Endothelial cell of umbilical vein (primary cell): ENCODE results near the gene BLOC1S3. TPM values are rescaled to one million over a fixed set of nuclear protein-coding genes. Genes with fewer than 3 reads are reported as not detected.
A peak's percentile ranks its signal among the peaks of the same experiment; 100 is the strongest.

Experiments used
- BruUV-seq: library from RNA; stranded (reverse); fragments of 400-500 nt; replicated peaks from 2 replicates; lab custom pipeline; 2021; lab: Mats Ljungman, UMichigan
- CTCF ChIA-PET: fragments of 300-600, 350-600 bp; sonication (Branson Sonifier 250); formaldehyde crosslinking; loops from one replicate; lab custom pipeline; 2021; ENCODE audit warnings: antibody characterized with exemption, inconsistent platforms; lab: Charles Lee
- POLR2A ChIA-PET: fragments of 300-600, 350-600 bp; sonication (Branson Sonifier 250); formaldehyde crosslinking; loops from one replicate; lab custom pipeline; 2021; ENCODE audit warnings: antibody characterized with exemption, inconsistent platforms; lab: Charles Lee
- DNase-seq: peaks from one replicate; pipeline ENCODE4 v3.0.0-alpha.2; 2011; ENCODE audit warnings: low read depth, low spot score
- FAIRE-seq: peaks from 2 replicates; lab custom pipeline; 2011; peaks lifted over from hg19 to GRCh38; lab: Jason Lieb, UNC
- H2AFZ ChIP-seq: 2 replicates; pipeline ENCODE4 v1.6.0; 2012; ENCODE audit warnings: low read depth, low read length, control low read depth, inconsistent platforms
- H3K27ac ChIP-seq: 2 replicates; pipeline ENCODE4 v1.5.1; 2011; ENCODE audit warnings: low read depth, mild to moderate bottlenecking, control low read depth, low read length, moderate library complexity; ENCODE audit not compliant: insufficient read depth
- H3K27me3 ChIP-seq, 2 experiments: 2 replicates each; pipeline versions ENCODE4 v1.6.0 to v1.6.1; 2011; ENCODE audit warnings: low read length in 2 of 2, mixed read lengths in 1 of 2; ENCODE audit not compliant: control insufficient read depth in 2 of 2, insufficient read depth in 2 of 2
- H3K36me3 ChIP-seq, 2 experiments: 2 replicates in 1 of 2; 3 replicates in 1 of 2; pipeline ENCODE4 v1.5.1; 2011; ENCODE audit warnings: low read length in 2 of 2, mild to moderate bottlenecking in 1 of 2, moderate library complexity in 1 of 2; ENCODE audit not compliant: control insufficient read depth in 2 of 2, insufficient read depth in 2 of 2; ENCODE audit errors: extremely low read depth in 1 of 2
- H3K4me1 ChIP-seq: 3 replicates; pipeline ENCODE4 v1.5.1; 2011; ENCODE audit warnings: mild to moderate bottlenecking, low read length; ENCODE audit not compliant: control insufficient read depth, insufficient read depth; ENCODE audit errors: extremely low read depth
- H3K4me2 ChIP-seq: 2 replicates; pipeline ENCODE4 v1.6.1; 2011; ENCODE audit warnings: low read length, control low read depth, mixed read lengths; ENCODE audit not compliant: insufficient read depth
- H3K4me3 ChIP-seq, 3 experiments: fragments of 200-600 bp in 1 of 3; sonication (generic), shearing (Covaris generic) in 1 of 3; replicated peaks in 1 of 3; 2 replicates each; pipeline ENCODE4 v1.5.1; 2011 to 2016; ENCODE audit warnings: control low read depth in 3 of 3, low read length in 3 of 3, mild to moderate bottlenecking in 2 of 3, inconsistent platforms in 1 of 3, low read depth in 1 of 3, moderate library complexity in 1 of 3; ENCODE audit not compliant: insufficient read depth in 1 of 3
- H3K79me2 ChIP-seq: 2 replicates; pipeline ENCODE4 v1.6.0; 2012; ENCODE audit warnings: low read length, inconsistent platforms; ENCODE audit not compliant: control insufficient read depth, insufficient read depth
- H3K9ac ChIP-seq: replicated peaks from 2 replicates; pipeline ENCODE3; 2011; ENCODE audit warnings: low read length, control low read depth; ENCODE audit not compliant: insufficient read depth; ENCODE audit errors: extremely low read depth
- H3K9me1 ChIP-seq: replicated peaks from 3 replicates; pipeline ENCODE4 v1.6.0; 2011; ENCODE audit warnings: mild to moderate bottlenecking, low read length; ENCODE audit not compliant: control insufficient read depth, insufficient read depth; ENCODE audit errors: extremely low read depth
- H3K9me3 ChIP-seq: replicated peaks from 2 replicates; pipeline ENCODE4 v1.5.1; 2012; ENCODE audit warnings: low read length, inconsistent platforms; ENCODE audit not compliant: control insufficient read depth, insufficient read depth
- H4K20me1 ChIP-seq: replicated peaks from 2 replicates; pipeline ENCODE3; 2011; ENCODE audit warnings: mild to moderate bottlenecking, low read length; ENCODE audit not compliant: control insufficient read depth, insufficient read depth; ENCODE audit errors: extremely low read depth
- EZH2 ChIP-seq: IDR thresholded peaks from 2 replicates; pipeline ENCODE4 v1.6.1; 2012; ENCODE audit warnings: borderline replicate concordance, low read depth, mild to moderate bottlenecking, moderate library complexity, low read length, inconsistent platforms; ENCODE audit not compliant: severe bottlenecking
- FOS ChIP-seq: IDR thresholded peaks from 2 replicates; pipeline ENCODE4 v1.6.1; 2011; ENCODE audit warnings: mild to moderate bottlenecking, low read length, moderate library complexity, borderline replicate concordance; ENCODE audit not compliant: insufficient read depth
- GATA2 ChIP-seq: IDR thresholded peaks from 2 replicates; pipeline ENCODE4 v1.7.0; 2011; ENCODE audit warnings: low read depth, mild to moderate bottlenecking, moderate library complexity, mixed read lengths, low read length; ENCODE audit not compliant: insufficient read length, insufficient read depth
- JUN ChIP-seq: IDR thresholded peaks from 2 replicates; pipeline ENCODE4 v1.6.1; 2011; ENCODE audit warnings: borderline replicate concordance, low read depth; ENCODE audit not compliant: insufficient read length, insufficient read depth
- MYC ChIP-seq: IDR thresholded peaks from one replicate; pipeline ENCODE4 v1.6.1; 2011; ENCODE audit warnings: mild to moderate bottlenecking, low read depth, low read length
- POLR2A ChIP-seq: IDR thresholded peaks from 2 replicates; pipeline ENCODE4 v1.6.1; 2012; ENCODE audit warnings: low read depth, mild to moderate bottlenecking, control low read depth, low read length
- POLR2AphosphoS5 ChIP-seq: IDR thresholded peaks from 2 replicates; pipeline ENCODE4 v1.6.1; 2012; ENCODE audit warnings: low read depth, mild to moderate bottlenecking, control low read depth, low read length, moderate library complexity; ENCODE audit not compliant: insufficient read depth
- dilution Hi-C: fragments of 300-500 bp; cut with MboI; formaldehyde crosslinking; loops from one replicate; pipeline ENCODE4 v1.15.0; 2019; ENCODE audit warnings: low sequenced_read_pairs; ENCODE audit not compliant: extremely low pct_ligation_motif_present
- intact Hi-C: fragments of 100-400 bp; cut with micrococcal nuclease; formaldehyde crosslinking; loops from one replicate; pipeline ENCODE4 v1.10.0; 2022
- polyA plus RNA-seq, 4 experiments: library from polyadenylated mRNA; depleted of rRNA in 3 of 4; stranded (reverse) in 3 of 4; unstranded in 1 of 4; fragments of >200 nt; gene quantifications; 2 replicates each; pipeline versions ENCODE4 v1.2.1 to v1.2.3, GENCODE V29; 2011 to 2012; ENCODE audit warnings: missing spikeins in 1 of 4
- total RNA-seq: library from RNA; stranded (reverse); gene quantifications from 2 replicates; pipeline ENCODE4 v1.2.3, GENCODE V29; 2021
- TF ChIP-seq, protein P1 (sequence below), 2 donors: IDR thresholded peaks; 1 replicate in 1 of 2; 2 replicates in 1 of 2; pipeline ENCODE4 v1.5.1; 2011; ENCODE audit warnings: low read length in 2 of 2, mild to moderate bottlenecking in 2 of 2, moderate library complexity in 2 of 2, control low read depth in 1 of 2, inconsistent platforms in 1 of 2, low read depth in 1 of 2; ENCODE audit not compliant: insufficient read depth in 1 of 2; ENCODE audit errors: extremely low read depth in 1 of 2
- TF ChIP-seq, protein P2 (sequence below): IDR thresholded peaks from 2 replicates; pipeline ENCODE4 v1.6.1; 2011; ENCODE audit not compliant: insufficient read depth, insufficient read length

BLOC1S3 gene
- total and polyA plus RNA-seq, 2 donors (not counting 3 experiments of a cell fraction or from before 2014, with no cell fraction given): 13.6 to 17.4 TPM

DNA sequence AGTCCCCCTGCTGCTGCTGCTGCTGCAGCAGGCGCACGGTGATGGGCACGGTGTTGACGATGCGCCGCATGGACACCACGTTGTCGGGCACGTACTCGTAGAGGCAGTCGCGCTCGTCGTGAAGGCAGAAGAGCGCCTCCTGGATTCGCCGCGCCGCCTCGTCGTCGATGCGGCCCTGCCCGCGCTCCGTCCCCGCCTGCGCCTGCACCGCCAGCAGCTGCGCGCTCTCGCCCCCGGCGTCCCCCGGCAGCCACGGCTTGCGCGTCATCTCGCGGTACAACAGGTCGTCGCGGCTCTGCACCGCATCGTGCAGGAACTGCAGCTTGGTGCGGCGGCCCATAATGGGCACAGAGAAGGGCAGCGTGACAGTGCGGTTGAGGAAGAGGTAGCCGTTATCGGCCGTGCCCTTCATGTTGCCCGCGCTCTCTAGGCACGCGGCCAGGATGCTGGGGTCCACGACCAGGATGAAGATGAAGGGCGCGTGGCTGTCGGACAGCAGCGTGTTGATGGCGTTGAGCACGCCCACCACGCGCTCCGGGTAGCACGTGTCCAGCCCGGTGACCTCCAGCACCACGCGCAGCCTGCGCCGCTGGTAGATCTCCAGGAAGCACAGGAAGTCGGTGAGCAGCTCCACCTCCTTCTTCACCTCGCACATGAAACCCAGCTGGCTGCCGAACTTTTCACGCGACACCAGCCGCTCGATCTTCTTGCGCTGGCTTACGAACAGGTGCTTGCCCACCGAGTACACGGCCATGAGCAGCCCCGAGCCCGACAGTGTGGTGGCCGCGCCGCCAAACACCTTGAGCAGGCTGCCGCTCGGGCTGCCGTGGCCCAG, 25.9 kb upstream of the BLOC1S3 start:
- no peaks in the 10 kb centered on the region for H3K9me1 ChIP-seq
- peaks cover 18% of the 10 kb centered on the region for H3K4me1 ChIP-seq
- no peak overlapping the region for H3K27ac ChIP-seq
- no peaks in the 10 kb centered on the region for H3K9me3 ChIP-seq
- intact Hi-C loops: no loop called here
- peaks cover 6 to 15% of the 10 kb centered on the region in 2 experiments for H3K27me3 ChIP-seq
- no peaks in the 10 kb centered on the region for H3K79me2 ChIP-seq
- H2AFZ ChIP-seq: peak overlapping the region; percentile 67
- CTCF ChIA-PET: interaction anchor here (0.8 to 1.6 kb wide), 4 partner anchors 10 to 26 kb away, joined by 3 to 5 read pairs (median 4); partner anchors contain the start of gene BLOC1S3
- FAIRE-seq: no peak
- no peak overlapping the region for H3K4me2 ChIP-seq
- no peaks in the 10 kb centered on the region for H3K36me3 ChIP-seq
- TF ChIP-seq POLR2A: no peak
- TF ChIP-seq, protein P1, sequence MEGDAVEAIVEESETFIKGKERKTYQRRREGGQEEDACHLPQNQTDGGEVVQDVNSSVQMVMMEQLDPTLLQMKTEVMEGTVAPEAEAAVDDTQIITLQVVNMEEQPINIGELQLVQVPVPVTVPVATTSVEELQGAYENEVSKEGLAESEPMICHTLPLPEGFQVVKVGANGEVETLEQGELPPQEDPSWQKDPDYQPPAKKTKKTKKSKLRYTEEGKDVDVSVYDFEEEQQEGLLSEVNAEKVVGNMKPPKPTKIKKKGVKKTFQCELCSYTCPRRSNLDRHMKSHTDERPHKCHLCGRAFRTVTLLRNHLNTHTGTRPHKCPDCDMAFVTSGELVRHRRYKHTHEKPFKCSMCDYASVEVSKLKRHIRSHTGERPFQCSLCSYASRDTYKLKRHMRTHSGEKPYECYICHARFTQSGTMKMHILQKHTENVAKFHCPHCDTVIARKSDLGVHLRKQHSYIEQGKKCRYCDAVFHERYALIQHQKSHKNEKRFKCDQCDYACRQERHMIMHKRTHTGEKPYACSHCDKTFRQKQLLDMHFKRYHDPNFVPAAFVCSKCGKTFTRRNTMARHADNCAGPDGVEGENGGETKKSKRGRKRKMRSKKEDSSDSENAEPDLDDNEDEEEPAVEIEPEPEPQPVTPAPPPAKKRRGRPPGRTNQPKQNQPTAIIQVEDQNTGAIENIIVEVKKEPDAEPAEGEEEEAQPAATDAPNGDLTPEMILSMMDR (IDR thresholded peaks at IDR 0.05; ENCODE audit: extremely low read depth in 1 of 2, insufficient read depth in 1 of 2, low read depth in 1 of 2, low read length in 2 of 2): peak in 1 of 2 donors; percentile 34
- no peak for TF ChIP-seq POLR2AphosphoS5
- TF ChIP-seq JUN: no peak
- TF ChIP-seq GATA2: no peak
- TF ChIP-seq, protein P2, sequence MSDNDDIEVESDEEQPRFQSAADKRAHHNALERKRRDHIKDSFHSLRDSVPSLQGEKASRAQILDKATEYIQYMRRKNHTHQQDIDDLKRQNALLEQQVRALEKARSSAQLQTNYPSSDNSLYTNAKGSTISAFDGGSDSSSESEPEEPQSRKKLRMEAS: peak; percentile 73
- peak; percentile 15 for TF ChIP-seq EZH2
- TF ChIP-seq MYC: no peak
- no peak for TF ChIP-seq FOS
- peak overlapping the region in 1 of 3 experiments; percentile 3 for H3K4me3 ChIP-seq
- no peak overlapping the region for H3K9ac ChIP-seq
- H4K20me1 ChIP-seq: no peaks in the 10 kb centered on the region
- dilution Hi-C loops: no loop called here
- BruUV-seq: no TSS peak
- DNase-seq: peak; percentile 48
- POLR2A ChIA-PET: interaction anchor here (0.5 kb wide), 1 partner anchor 108 kb away, joined by 3 read pairs; no protein-coding TSS in a partner anchor
